Breast epithelium (tissue), 4 donors: ENCODE data around the gene OR8G5. TPM values are rescaled to one million over a fixed set of nuclear protein-coding genes. Genes with fewer than 3 reads are reported as not detected.

ENCODE experiments used
- DNase-seq, 2 donors: peaks; one replicate each; pipeline ENCODE4 v3.0.0-alpha.2; 2019; ENCODE audit warnings: low spot score in 2 of 2
- H3K27ac ChIP-seq, 2 donors: fragments of 200-600 bp; sonication (generic) in 1 of 2; one replicate each; pipeline ENCODE4 v1.5.1; 2016 to 2019; ENCODE audit warnings: mild to moderate bottlenecking in 1 of 2
- H3K27me3 ChIP-seq, 2 donors: fragments of 200-600 bp; sonication (generic) in 1 of 2; one replicate each; pipeline versions ENCODE4 v1.5.1 to v1.6.0; 2017 to 2019; ENCODE audit warnings: control low read depth in 1 of 2, mild to moderate bottlenecking in 1 of 2
- H3K36me3 ChIP-seq: fragments of 200-600 bp; one replicate; pipeline ENCODE4 v1.5.1; 2019
- H3K4me1 ChIP-seq, 2 donors: fragments of 200-600 bp; sonication (generic); one replicate each; pipeline ENCODE4 v1.5.1; 2016 to 2019; ENCODE audit warnings: control low read depth in 1 of 2
- H3K4me3 ChIP-seq, 3 donors: fragments of 200-600 bp; sonication (generic); 1 replicate in 2 of 3; 2 replicates in 1 of 3; pipeline ENCODE4 v1.5.1; 2016 to 2019; ENCODE audit warnings: mild to moderate bottlenecking in 3 of 3, moderate library complexity in 2 of 3
- H3K9me3 ChIP-seq, 2 donors: fragments of 200-600 bp; sonication (generic) in 1 of 2; one replicate each; pipeline ENCODE4 v1.5.1; 2016 to 2019; ENCODE audit warnings: control low read depth in 1 of 2
- POLR2A ChIP-seq: fragments of 450-650 bp; IDR thresholded peaks from one replicate; pipeline ENCODE4 v1.6.1; 2016; ENCODE audit warnings: antibody characterized with exemption, mild to moderate bottlenecking, moderate library complexity
- POLR2AphosphoS5 ChIP-seq, 3 donors: sonication (generic); formaldehyde crosslinking; IDR thresholded peaks; one replicate each; pipeline ENCODE4 v1.6.1; 2017; ENCODE audit warnings: antibody characterized with exemption in 3 of 3
- intact Hi-C: fragments of 100-400 bp; cut with DNase I; formaldehyde crosslinking; loops from one replicate; pipeline ENCODE4 v1.15.1; 2023; ENCODE audit warnings: low total_unique reads
- total RNA-seq, 3 donors: library from RNA; depleted of rRNA; stranded (reverse); fragments of >200 nt; gene quantifications; one replicate each; pipeline ENCODE4 v1.1.0, GENCODE V29; 2016
- TF ChIP-seq, protein P1 (sequence below), 3 donors: fragments of 450-650 bp; IDR thresholded peaks; one replicate each; pipeline ENCODE4 v1.5.1; 2016 to 2017; ENCODE audit warnings: antibody characterized with exemption in 3 of 3, mild to moderate bottlenecking in 3 of 3, moderate library complexity in 3 of 3

OR8G5 gene
- total RNA-seq, 3 donors from 2014 or later, result not detected

DNA sequence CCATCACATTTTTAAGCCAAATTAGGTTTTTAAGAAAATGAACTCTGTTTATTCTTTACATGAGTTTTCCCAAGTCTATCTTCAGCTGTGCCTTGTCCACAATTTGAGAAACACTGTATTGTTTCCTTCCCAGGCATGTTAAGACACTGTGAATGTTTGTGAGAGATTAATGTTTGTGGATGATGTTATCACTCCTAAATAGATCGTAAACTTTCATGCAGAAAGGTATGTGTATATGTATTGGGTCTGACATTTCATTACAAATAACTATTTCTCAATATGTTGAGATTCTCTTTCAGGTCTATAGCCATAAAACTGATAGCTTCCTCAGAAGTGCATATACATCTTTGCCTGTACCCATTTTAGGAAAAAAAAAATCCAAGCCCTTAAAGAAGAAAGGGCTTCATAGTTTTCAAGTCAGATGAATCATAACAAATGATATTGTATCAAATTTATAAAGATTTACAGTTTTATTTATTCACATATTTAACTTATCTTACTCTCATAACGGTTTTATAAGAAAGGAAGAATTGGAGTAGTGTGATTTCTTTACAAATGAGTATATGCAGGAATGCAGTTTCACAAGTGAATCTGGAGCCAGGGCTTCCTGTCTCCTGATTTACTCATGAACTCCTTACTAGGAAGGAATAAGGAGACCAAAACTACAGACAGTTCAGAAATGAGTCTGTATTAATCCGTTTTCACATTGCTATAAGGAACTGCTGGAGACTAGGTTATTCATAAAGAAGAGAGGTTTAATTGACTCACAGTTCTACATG, 46.4 kb downstream of the OR8G5 start:
- TF ChIP-seq POLR2A (no peak), POLR2AphosphoS5 (IDR thresholded peaks at IDR 0.05) (no peak)
- TF ChIP-seq, protein P1, sequence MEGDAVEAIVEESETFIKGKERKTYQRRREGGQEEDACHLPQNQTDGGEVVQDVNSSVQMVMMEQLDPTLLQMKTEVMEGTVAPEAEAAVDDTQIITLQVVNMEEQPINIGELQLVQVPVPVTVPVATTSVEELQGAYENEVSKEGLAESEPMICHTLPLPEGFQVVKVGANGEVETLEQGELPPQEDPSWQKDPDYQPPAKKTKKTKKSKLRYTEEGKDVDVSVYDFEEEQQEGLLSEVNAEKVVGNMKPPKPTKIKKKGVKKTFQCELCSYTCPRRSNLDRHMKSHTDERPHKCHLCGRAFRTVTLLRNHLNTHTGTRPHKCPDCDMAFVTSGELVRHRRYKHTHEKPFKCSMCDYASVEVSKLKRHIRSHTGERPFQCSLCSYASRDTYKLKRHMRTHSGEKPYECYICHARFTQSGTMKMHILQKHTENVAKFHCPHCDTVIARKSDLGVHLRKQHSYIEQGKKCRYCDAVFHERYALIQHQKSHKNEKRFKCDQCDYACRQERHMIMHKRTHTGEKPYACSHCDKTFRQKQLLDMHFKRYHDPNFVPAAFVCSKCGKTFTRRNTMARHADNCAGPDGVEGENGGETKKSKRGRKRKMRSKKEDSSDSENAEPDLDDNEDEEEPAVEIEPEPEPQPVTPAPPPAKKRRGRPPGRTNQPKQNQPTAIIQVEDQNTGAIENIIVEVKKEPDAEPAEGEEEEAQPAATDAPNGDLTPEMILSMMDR (IDR thresholded peaks at IDR 0.05), result no peak
- Histone ChIP-seq H3K27me3 (no peaks in the 10 kb centered on the region), H3K27ac (no peak overlapping the region), H3K9me3 (peaks cover 0 to 4% of the 10 kb centered on the region in 2 donors), H3K4me3 (no peak overlapping the region), H3K36me3 (no peaks in the 10 kb centered on the region), H3K4me1 (no peaks in the 10 kb centered on the region)
- intact Hi-C loops, result no loop called here
- no peak for DNase-seq

GRCh38 chr11:124307093-124307492, 50.9 kb downstream of the OR8G5 start:
- Histone ChIP-seq H3K4me1 (no peaks in the 10 kb centered on the region), H3K27me3 (no peaks in the 10 kb centered on the region), H3K27ac (no peak overlapping the region), H3K4me3 (no peak overlapping the region), H3K36me3 (no peaks in the 10 kb centered on the region), H3K9me3 (no peaks in the 10 kb centered on the region)
- DNase-seq, result no peak
- TF ChIP-seq, protein P1 (IDR thresholded peaks at IDR 0.05), result no peak
- intact Hi-C loops, result no loop called here

DNA sequence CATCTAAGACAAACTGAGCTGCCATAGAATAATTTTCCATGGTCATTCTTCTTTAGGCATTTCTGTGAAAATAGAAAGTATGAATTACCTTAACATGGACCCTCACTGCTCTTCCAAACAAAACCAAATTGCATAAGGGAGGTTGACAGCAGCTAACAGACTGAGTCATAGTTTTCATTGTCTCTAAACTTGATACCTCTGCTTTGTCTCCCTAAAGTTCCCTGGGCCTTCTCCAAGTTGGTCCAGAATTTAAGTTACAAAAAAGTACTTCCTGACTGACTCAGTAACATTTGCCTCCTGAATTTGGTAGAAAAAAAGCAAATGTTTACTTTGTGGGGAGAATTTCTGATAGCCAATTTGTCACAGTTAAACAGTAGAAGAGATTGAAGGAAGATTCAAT, 54.5 kb downstream of the OR8G5 start:
- no peaks in the 10 kb centered on the region for H3K36me3 ChIP-seq
- TF ChIP-seq POLR2AphosphoS5 (IDR thresholded peaks at IDR 0.05) (no peak), POLR2A (no peak)
- TF ChIP-seq, protein P1 (IDR thresholded peaks at IDR 0.05), result no peak

DNA sequence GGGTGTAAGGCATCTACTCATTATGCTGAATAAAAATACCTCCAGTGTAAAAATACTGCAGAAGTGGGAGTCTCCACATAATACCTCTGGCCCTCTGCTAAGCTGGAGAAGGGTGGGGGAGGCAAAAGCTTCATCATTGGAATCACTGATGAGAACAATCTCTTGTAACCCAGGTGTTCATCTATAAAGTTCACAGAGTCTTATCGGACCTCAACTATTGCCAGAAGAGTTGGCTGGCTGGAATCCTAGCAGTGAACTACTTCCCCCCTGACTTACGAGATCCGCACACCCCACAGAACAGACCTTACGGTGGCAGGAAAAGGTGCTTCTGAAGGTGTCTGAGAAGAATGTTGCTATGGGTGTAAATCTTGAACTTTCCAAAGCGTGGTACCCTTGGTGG, 55.1 kb downstream of the OR8G5 start:
- Histone ChIP-seq H3K27me3 (no peaks in the 10 kb centered on the region), H3K4me3 (no peak overlapping the region), H3K4me1 (no peaks in the 10 kb centered on the region), H3K27ac (no peak overlapping the region), H3K9me3 (no peaks in the 10 kb centered on the region), H3K36me3 (no peaks in the 10 kb centered on the region)
- DNase-seq, result no peak
- TF ChIP-seq, protein P1 (IDR thresholded peaks at IDR 0.05), result no peak
- no peak for TF ChIP-seq POLR2A
- TF ChIP-seq POLR2AphosphoS5 (IDR thresholded peaks at IDR 0.05), result no peak
- intact Hi-C loops, result no loop called here

More for the DNA sequence above, 54.5 kb downstream of the OR8G5 start:
- Histone ChIP-seq H3K27ac (no peak overlapping the region), H3K4me1 (no peaks in the 10 kb centered on the region), H3K4me3 (no peak overlapping the region), H3K9me3 (no peaks in the 10 kb centered on the region), H3K27me3 (no peaks in the 10 kb centered on the region)
- intact Hi-C loops, result no loop called here
- DNase-seq, result no peak

- TF ChIP-seq POLR2A (no peak), POLR2AphosphoS5 (IDR thresholded peaks at IDR 0.05) (no peak)
- TF ChIP-seq, protein P1 (IDR thresholded peaks at IDR 0.05), result no peak
- Histone ChIP-seq H3K27me3 (no peaks in the 10 kb centered on the region), H3K4me1 (no peaks in the 10 kb centered on the region), H3K9me3 (no peaks in the 10 kb centered on the region), H3K4me3 (no peak overlapping the region), H3K27ac (no peak overlapping the region), H3K36me3 (no peaks in the 10 kb centered on the region)
- intact Hi-C loops, result no loop called here
- no peak for DNase-seq
These were observed 55.5 kb downstream of the OR8G5 start for GRCh38 chr11:124311670-124312069.
